ENCODE measurements around the gene OR52W1.
A peak's percentile ranks its signal among the peaks of the same experiment; 100 is the strongest.
"Not testable (repeated sequence)": the region's sequence is repeated elsewhere in the genome, so short reads cannot be mapped to it uniquely, and the experiment has no call there.

OR52W1 gene

DNA sequence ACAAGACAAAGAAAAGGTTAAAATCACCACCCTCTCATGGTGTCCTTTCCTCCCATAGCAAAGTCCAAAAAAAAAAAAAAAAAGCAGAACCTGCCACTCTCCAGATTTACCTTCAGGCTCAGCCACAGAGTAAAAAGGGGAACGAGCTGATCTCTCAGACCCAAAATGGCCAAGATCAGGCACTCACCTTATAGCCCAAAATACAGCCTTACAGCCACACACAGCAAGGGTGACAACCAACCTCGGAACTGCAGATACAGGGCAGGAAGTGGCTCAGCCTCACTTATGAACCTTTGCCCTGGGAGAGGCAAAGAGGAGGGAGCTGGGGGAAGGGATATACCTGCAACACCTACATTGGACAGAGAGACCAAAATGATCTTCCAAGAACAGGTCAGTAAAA, 30.9 kb downstream of the OR52W1 start:
- Mint-ChIP-seq H3K36me3 (peaks cover 9% of the 10 kb centered on the region), H3K27ac (no peak overlapping the region), H3K9me3 (no peaks in the 10 kb centered on the region), H3K4me3 (no peak overlapping the region), H3K27me3 (no peaks in the 10 kb centered on the region), H3K4me1 (peaks cover 49% of the 10 kb centered on the region)
- CTCF ChIA-PET = interaction anchor here (1.6 kb wide), 2 partner anchors 8 to 31 kb away, joined by 4 to 5 read pairs; no protein-coding TSS in a partner anchor
- peak; percentile 52 for DNase-seq

DNA sequence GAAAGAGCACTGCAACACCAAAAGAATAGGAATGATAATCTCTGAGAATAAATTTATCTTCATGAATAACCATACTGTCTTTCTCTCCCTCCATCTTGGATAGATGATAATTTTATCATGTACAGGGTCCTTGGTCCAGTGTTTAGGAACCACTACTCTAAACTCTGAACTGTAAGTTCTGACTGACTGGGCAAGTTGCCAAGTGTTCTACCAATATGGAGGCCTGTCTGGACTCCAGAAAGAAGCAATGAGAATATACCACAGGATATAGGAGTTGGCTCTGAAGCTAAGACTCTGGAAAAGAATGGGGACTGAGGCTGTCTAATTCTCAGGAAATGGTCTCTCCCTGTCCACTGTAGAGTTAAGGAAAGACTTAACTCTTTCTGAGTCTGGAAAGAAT, 33.9 kb downstream of the OR52W1 start:
- Mint-ChIP-seq H3K4me1 (peaks cover 50% of the 10 kb centered on the region), H3K27me3 (no peaks in the 10 kb centered on the region), H3K4me3 (peak overlapping the region; percentile 54), H3K36me3 (peaks cover 8% of the 10 kb centered on the region), H3K27ac (no peak overlapping the region), H3K9me3 (no peaks in the 10 kb centered on the region)
- CTCF ChIA-PET = no interaction called here
- no peak for DNase-seq

DNA sequence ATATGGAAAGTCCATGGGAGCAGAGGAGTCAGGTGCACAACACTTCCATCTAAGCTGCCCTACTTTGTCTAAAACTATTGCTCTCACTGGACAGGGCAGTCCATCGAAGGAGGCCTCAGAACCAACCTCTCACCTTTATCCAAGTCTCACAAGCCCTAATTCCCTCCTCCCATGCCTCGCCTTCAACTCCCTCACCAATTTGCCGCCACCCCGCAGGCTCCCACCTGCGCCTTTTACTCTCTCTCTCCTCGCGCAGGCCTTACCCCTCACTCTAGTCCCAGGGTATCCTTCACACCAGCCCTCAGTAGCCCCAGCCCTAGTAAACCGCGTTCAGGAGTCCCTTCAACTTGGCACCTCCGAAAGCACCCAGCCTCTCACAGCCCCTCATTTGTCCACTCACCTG, 35.0 kb downstream of the OR52W1 start:
- peaks cover 50% of the 10 kb centered on the region for H3K4me1 Mint-ChIP-seq

DNA sequence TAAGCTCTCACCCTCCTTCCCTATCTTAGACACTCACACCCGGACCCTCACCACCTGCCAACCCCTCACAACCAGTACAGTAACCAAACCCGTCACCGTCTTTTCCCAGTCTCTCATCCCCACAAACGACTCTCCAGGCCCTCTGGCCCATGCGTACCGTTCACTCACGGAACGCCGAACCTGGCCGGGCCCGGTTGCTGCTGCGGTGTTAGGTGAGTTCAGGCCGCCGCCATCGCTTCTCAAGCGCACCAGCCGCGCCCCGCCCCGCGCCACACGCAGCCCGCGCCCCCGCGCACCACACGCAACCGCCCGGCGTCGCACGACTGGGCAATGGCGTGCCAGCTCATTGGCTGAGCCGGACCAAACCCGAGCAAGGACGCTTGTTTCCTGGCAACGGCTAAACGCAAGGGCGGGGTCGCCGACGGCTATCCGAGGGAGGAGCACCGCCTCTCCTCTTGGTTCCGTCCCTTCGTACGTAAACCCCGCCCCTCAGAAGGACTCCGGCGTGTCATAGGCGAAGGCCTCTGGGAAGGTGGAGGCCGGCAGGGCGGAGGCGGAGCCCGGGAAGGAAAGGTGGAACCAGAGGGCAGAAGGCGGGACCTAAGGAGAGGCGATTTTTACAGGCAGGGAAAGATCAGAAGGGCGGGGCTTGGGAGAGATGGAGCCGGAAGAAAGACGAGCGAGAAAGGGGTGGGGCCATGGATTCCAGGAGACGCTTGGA, 35.5 kb downstream of the OR52W1 start, which contains the start of gene FHIP1B:
TSS of gene FHIP1B (minus strand) at position 250 of the 721 bp plus-strand sequence. CDS start 10,120 bp downstream, outside the sequence.
- CTCF ChIA-PET = interaction anchor here (0.5 to 1.9 kb wide), 5 partner anchors 12 to 1856 kb away, joined by 3 to 9 read pairs (median 3); no protein-coding TSS in a partner anchor
- DNase-seq = peak; percentile 100

More for the DNA sequence above, 35.0 kb downstream of the OR52W1 start:
- Mint-ChIP-seq H3K27me3 (peaks cover 2% of the 10 kb centered on the region), H3K36me3 (peaks cover 8% of the 10 kb centered on the region), H3K4me3 (peak overlapping the region; percentile 97), H3K9me3 (no peaks in the 10 kb centered on the region), H3K27ac (peak overlapping the region; percentile 90)
- CTCF ChIA-PET = interaction anchor here (0.5 to 1.9 kb wide), 3 partner anchors 13 to 1856 kb away, joined by 3 to 4 read pairs (median 3); no protein-coding TSS in a partner anchor
- DNase-seq = no peak

DNA sequence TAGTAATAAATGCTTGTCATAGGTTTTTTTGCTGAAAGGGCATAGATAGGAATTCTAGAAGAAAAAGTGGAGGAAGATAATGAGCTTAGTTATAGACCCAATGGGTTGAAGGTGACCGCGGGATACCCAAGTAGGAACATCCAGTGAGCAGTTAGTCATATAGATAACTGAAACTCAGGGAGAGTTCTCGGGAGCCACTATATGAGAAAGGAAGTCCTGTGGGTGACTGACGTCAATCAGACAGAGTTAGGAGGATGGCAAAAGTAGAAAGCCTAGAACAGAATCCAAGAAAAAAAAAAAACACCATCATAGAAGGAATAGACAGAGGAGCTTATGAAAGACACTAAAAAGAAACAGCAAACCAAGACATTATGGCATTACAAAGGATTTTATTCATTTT, 38.2 kb downstream of the OR52W1 start:
- Mint-ChIP-seq H3K4me1 (peaks cover 22% of the 10 kb centered on the region), H3K27ac (no peak overlapping the region), H3K27me3 (peaks cover 14% of the 10 kb centered on the region), H3K9me3 (no peaks in the 10 kb centered on the region), H3K4me3 (no peak overlapping the region), H3K36me3 (no peaks in the 10 kb centered on the region)
- CTCF ChIA-PET = interaction anchor here (0.7 to 4.5 kb wide), 7 partner anchors 12 to 116 kb away, joined by 3 to 22 read pairs (median 3); no protein-coding TSS in a partner anchor
- no peak for DNase-seq

More for the DNA sequence above, 35.5 kb downstream of the OR52W1 start, which contains the start of gene FHIP1B:
- peaks cover 3% of the 10 kb centered on the region for H3K27me3 Mint-ChIP-seq
- peaks cover 45% of the 10 kb centered on the region for H3K4me1 Mint-ChIP-seq
- peak within 1 kb of the TSS; percentile 90 for H3K27ac Mint-ChIP-seq
- H3K36me3 Mint-ChIP-seq = peaks cover 4% of the 10 kb centered on the region
- H3K9me3 Mint-ChIP-seq = no peaks in the 10 kb centered on the region
- peak within 1 kb of the TSS; percentile 97 for H3K4me3 Mint-ChIP-seq

DNA sequence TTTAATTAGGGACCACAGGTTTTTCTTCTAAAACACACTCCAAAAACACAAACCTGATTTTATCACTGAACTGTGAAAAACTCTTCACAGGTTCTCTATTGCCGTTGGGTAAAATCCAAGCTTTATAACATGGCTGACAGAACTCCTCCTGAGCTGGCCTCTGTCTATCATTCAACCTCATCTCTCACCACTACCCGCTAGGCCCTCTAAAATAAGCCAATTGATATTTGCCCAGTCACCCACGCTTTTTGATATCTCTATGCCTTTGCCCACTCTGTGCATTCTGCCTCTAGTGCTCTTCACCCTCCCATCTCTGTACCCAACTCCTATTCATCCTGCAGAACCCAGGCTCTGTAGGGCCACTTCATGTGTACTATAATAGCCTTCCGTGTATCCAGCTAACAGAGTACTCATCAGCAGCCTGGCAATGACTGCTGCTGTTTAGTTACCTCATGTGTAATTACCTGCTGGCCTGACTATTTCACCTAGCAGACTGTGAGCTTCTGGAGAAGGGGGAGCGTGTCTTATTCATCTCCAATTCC, 38.8 kb downstream of the OR52W1 start:
- CTCF ChIA-PET = interaction anchor here (0.7 to 4.5 kb wide), 5 partner anchors 12 to 116 kb away, joined by 3 to 22 read pairs (median 3); no protein-coding TSS in a partner anchor
- Mint-ChIP-seq H3K4me3 (no peak overlapping the region), H3K27me3 (peaks cover 14% of the 10 kb centered on the region), H3K27ac (no peak overlapping the region), H3K9me3 (no peaks in the 10 kb centered on the region), H3K36me3 (no peaks in the 10 kb centered on the region), H3K4me1 (peaks cover 21% of the 10 kb centered on the region)
- no peak for DNase-seq

DNA sequence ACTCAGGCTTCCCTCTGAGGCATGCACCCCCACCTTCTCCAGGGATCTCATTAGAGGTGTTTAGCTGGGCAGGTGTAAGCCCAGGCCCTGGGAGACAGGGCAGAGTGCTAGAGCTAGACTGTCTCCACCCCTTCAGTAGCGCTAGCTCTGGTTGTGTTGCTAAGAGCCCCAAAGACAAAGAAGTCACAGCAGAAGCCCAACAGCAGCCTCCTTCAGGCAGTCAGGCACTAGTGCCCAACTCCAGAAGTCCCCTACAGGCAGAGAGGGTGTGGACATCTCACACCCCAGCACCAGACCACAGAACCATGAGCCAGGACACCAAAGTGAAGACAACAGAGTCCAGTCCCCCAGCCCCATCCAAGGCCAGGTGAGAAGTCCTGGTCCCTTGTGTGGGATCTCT, 39.9 kb downstream of the OR52W1 start, which contains the start of gene CNGA4:
TSS of gene CNGA4 (plus strand) at position 188 of the 400 bp plus-strand sequence. CDS start at position 306, 118 bp downstream.
- no peaks in the 10 kb centered on the region for H3K9me3 Mint-ChIP-seq
- H3K27ac Mint-ChIP-seq = no peak within 1 kb of the TSS
- H3K4me3 Mint-ChIP-seq = no peak within 1 kb of the TSS
- no peak for DNase-seq
- CTCF ChIA-PET = interaction anchor here (0.5 to 4.5 kb wide), 2 partner anchors 13 to 223 kb away, joined by 3 to 22 read pairs; no protein-coding TSS in a partner anchor
- H3K36me3 Mint-ChIP-seq = no peaks in the 10 kb centered on the region
- peaks cover 14% of the 10 kb centered on the region for H3K27me3 Mint-ChIP-seq
- H3K4me1 Mint-ChIP-seq = peaks cover 12% of the 10 kb centered on the region

DNA sequence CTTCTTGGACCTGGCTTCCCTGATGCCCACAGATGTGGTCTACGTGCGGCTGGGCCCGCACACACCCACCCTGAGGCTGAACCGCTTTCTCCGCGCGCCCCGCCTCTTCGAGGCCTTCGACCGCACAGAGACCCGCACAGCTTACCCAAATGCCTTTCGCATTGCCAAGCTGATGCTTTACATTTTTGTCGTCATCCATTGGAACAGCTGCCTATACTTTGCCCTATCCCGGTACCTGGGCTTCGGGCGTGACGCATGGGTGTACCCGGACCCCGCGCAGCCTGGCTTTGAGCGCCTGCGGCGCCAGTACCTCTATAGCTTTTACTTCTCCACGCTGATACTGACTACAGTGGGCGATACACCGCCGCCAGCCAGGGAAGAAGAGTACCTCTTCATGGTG, 41.1 kb downstream of the OR52W1 start:
- Mint-ChIP-seq H3K4me1 (peaks cover 3% of the 10 kb centered on the region), H3K27ac (no peak overlapping the region), H3K36me3 (no peaks in the 10 kb centered on the region), H3K27me3 (peaks cover 21% of the 10 kb centered on the region), H3K9me3 (no peaks in the 10 kb centered on the region), H3K4me3 (no peak overlapping the region)
- DNase-seq = no peak
- CTCF ChIA-PET = interaction anchor here (1.0 to 4.5 kb wide), 2 partner anchors 11 to 113 kb away, joined by 4 to 22 read pairs; no protein-coding TSS in a partner anchor

DNA sequence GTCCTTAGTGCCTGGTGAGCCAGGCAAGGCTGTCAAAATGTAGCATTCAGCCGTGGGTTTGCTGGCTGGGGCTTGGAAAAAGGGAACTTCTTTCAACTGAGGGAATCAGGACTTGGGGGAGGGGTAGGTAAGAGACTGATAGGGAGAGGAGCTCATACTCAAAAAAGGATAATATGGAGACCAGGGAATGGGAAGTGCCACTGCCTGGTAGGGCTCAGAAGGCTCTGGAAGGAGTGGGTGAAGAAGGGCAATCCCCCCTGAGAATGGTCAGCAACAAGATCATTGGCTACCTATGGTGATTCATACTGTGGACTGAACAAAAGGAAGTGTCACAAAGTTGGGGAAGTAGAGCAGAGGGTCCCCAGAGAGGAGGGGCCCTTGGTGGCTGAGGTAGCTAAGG, 41.8 kb downstream of the OR52W1 start:
- H3K36me3 Mint-ChIP-seq = no peaks in the 10 kb centered on the region
- no peak for DNase-seq
- H3K27me3 Mint-ChIP-seq = peaks cover 24% of the 10 kb centered on the region
- no peaks in the 10 kb centered on the region for H3K9me3 Mint-ChIP-seq
- H3K27ac Mint-ChIP-seq = no peak overlapping the region
- H3K4me1 Mint-ChIP-seq = no peaks in the 10 kb centered on the region
- CTCF ChIA-PET = interaction anchor here (1.0 to 4.5 kb wide), 2 partner anchors 11 to 113 kb away, joined by 4 to 22 read pairs; no protein-coding TSS in a partner anchor
- H3K4me3 Mint-ChIP-seq = no peak overlapping the region

DNA sequence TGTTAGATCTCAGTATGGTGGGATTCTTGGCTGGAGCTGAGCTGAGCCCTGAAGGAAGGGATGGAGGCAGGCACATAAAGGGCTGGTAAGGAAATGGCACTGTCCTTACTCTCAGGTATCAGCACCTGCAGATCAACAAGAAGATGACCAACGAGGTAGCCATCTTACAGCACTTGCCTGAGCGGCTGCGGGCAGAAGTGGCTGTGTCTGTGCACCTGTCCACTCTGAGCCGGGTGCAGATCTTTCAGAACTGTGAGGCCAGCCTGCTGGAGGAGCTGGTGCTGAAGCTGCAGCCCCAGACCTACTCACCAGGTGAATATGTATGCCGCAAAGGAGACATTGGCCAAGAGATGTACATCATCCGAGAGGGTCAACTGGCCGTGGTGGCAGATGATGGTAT, 42.3 kb downstream of the OR52W1 start:
- H3K27ac Mint-ChIP-seq = no peak overlapping the region
- no peaks in the 10 kb centered on the region for H3K9me3 Mint-ChIP-seq
- no peaks in the 10 kb centered on the region for H3K4me1 Mint-ChIP-seq
- no peak for DNase-seq
- H3K4me3 Mint-ChIP-seq = no peak overlapping the region
- H3K27me3 Mint-ChIP-seq = peaks cover 24% of the 10 kb centered on the region
- CTCF ChIA-PET = interaction anchor here (1.3 to 1.7 kb wide), 2 partner anchors 10 to 73 kb away, joined by 4 to 12 read pairs; no protein-coding TSS in a partner anchor
- no peaks in the 10 kb centered on the region for H3K36me3 Mint-ChIP-seq

DNA sequence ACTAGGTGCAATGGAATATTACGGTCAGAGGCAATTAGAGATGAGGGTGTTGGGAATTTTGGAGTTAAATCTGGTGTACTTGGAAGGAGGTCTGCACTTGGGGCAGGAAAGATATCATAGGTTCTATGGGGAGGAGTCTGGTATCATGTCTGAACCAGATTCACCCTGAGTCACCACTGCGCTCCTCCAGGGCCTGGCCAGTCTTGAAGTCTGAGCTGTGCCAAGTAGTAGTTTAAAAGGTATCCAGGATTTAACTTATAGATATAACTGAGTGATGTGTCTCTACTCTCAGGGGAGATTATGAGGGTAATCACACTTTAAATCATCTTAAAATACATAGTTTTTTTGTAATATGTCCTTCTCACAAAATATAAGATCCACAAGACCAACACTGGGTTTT, 46.5 kb downstream of the OR52W1 start:
- CTCF ChIA-PET = no interaction called here
- Mint-ChIP-seq H3K27me3 (peaks cover 40% of the 10 kb centered on the region), H3K36me3 (no peaks in the 10 kb centered on the region), H3K4me1 (no peaks in the 10 kb centered on the region), H3K27ac (no peak overlapping the region), H3K9me3 (no peaks in the 10 kb centered on the region), H3K4me3 (no peak overlapping the region)
- no peak for DNase-seq

DNA sequence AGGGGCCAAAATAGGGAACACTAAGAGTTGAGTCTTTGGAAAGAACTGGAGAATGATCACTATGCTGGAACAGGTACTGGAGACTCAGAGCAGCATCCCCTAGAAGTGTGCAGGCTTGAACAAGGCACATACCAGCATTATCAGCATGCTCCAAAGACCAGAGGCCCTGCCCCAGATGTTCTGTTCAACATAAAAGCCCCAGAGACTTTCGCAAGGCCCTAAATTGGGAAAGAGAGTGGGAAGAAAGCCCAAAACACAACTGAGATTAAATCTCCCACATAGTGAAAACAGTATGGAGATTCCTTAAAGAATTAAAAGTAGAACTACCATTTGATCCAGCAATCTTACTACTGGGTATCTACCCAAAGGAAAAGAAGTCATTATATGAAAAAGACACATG, 49.2 kb downstream of the OR52W1 start:
- no peaks in the 10 kb centered on the region for H3K9me3 Mint-ChIP-seq
- H3K4me1 Mint-ChIP-seq = no peaks in the 10 kb centered on the region
- DNase-seq = no peak
- no peak overlapping the region for H3K4me3 Mint-ChIP-seq
- CTCF ChIA-PET = interaction anchor here (4.7 to 7.2 kb wide), 2 partner anchors 68 to 106 kb away, joined by 63 to 83 read pairs; no protein-coding TSS in a partner anchor
- peaks cover 32% of the 10 kb centered on the region for H3K27me3 Mint-ChIP-seq
- H3K27ac Mint-ChIP-seq = no peak overlapping the region
- no peaks in the 10 kb centered on the region for H3K36me3 Mint-ChIP-seq

DNA sequence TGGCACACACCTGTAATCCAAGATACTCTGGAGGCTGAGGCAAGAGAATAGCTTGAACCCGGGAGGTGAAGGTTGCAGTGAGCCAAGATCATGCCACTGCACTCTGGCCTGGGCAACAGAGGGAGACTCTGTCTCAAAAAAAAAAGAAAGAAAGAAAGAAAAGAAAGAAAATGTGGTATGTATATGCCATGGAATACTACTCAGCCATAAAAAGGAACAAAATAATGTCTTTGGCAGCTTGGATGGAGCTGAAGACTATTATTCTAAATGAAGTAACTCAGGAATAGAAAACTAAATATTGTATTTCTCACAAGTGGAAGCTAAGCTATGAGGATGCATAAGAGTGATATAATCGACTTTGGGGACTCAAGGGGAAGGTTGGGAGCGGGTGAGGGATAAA, 49.9 kb downstream of the OR52W1 start:
- H3K4me3 Mint-ChIP-seq, H3K27ac Mint-ChIP-seq, DNase-seq, H3K36me3 Mint-ChIP-seq, H3K9me3 Mint-ChIP-seq, H3K4me1 Mint-ChIP-seq: not testable (repeated sequence)
- peaks cover 32% of the 10 kb centered on the region for H3K27me3 Mint-ChIP-seq
- CTCF ChIA-PET = interaction anchor here (0.9 to 7.2 kb wide), 5 partner anchors 12 to 113 kb away, joined by 3 to 83 read pairs (median 59); partner anchors contain the start of gene CCKBR
